HUES64 (cell line): ENCODE results near the gene ZNF579.

ENCODE experiments used
- H3K27ac ChIP-seq: 2 replicates; pipeline ENCODE4 v1.7.0; 2013; ENCODE audit warnings: low read depth, low read length, inconsistent platforms
- H3K27me3 ChIP-seq: 2 replicates; pipeline ENCODE4 v1.6.1; 2013; ENCODE audit warnings: mild to moderate bottlenecking, low read length; ENCODE audit not compliant: insufficient read depth
- H3K36me3 ChIP-seq: 2 replicates; pipeline ENCODE4 v1.6.1; 2013; ENCODE audit warnings: mild to moderate bottlenecking, low read length; ENCODE audit not compliant: insufficient read depth
- H3K4me1 ChIP-seq: 2 replicates; pipeline ENCODE4 v1.6.1; 2013; ENCODE audit warnings: mild to moderate bottlenecking, low read length, moderate library complexity; ENCODE audit not compliant: insufficient read depth
- H3K4me3 ChIP-seq: 2 replicates; pipeline ENCODE4 v1.5.1; 2013; ENCODE audit warnings: mild to moderate bottlenecking, low read length, moderate library complexity
- H3K9ac ChIP-seq: 2 replicates; pipeline ENCODE4 v1.6.1; 2013; ENCODE audit warnings: mild to moderate bottlenecking, low read depth, low read length
- H3K9me3 ChIP-seq: 2 replicates; pipeline ENCODE4 v1.6.1; 2013; ENCODE audit warnings: low read depth, low read length; ENCODE audit not compliant: insufficient read depth
- WGBS: fragments of 150-250, 120-280 bp; methylation state at CpG from one replicate; pipeline ENCODE4 v1.1.7; 2013; ENCODE audit warnings: missing lambda C conversion rate; 5-methylcytosine and 5-hydroxymethylcytosine counted together

ZNF579 gene

GRCh38 chr19:55620410-55621204 lies 40.0 kb upstream of the ZNF579 start:
- Histone ChIP-seq H3K27me3 (no peaks in the 10 kb centered on the region), H3K27ac (no peak overlapping the region), H3K36me3 (peaks cover 28% of the 10 kb centered on the region), H3K4me3 (no peak overlapping the region), H3K9ac (no peak overlapping the region), H3K9me3 (no peaks in the 10 kb centered on the region), H3K4me1 (no peaks in the 10 kb centered on the region)
- WGBS = 91% methylated on average over 12 of the region's 12 CpGs

- Histone ChIP-seq H3K4me1 (no peaks in the 10 kb centered on the region), H3K4me3 (no peak overlapping the region), H3K36me3 (peaks cover 34% of the 10 kb centered on the region), H3K9ac (no peak overlapping the region), H3K9me3 (no peaks in the 10 kb centered on the region), H3K27ac (no peak overlapping the region), H3K27me3 (no peaks in the 10 kb centered on the region)
- 93% methylated on average over 3 of the region's 3 CpGs for WGBS
Measured at GRCh38 chr19:55619286-55619685, 38.6 kb upstream of the ZNF579 start.

- 88% methylated on average over 5 of the region's 7 CpGs for WGBS
- Histone ChIP-seq H3K27me3 (no peaks in the 10 kb centered on the region), H3K4me1 (no peaks in the 10 kb centered on the region), H3K9me3 (no peaks in the 10 kb centered on the region), H3K36me3 (peaks cover 34% of the 10 kb centered on the region), H3K27ac (no peak overlapping the region), H3K4me3 (no peak overlapping the region), H3K9ac (no peak overlapping the region)
Measured at GRCh38 chr19:55618426-55618825, 37.8 kb upstream of the ZNF579 start.

GRCh38 chr19:55617426-55617825 lies 36.8 kb upstream of the ZNF579 start:
- WGBS = 93% methylated on average over 8 of the region's 8 CpGs

DNA sequence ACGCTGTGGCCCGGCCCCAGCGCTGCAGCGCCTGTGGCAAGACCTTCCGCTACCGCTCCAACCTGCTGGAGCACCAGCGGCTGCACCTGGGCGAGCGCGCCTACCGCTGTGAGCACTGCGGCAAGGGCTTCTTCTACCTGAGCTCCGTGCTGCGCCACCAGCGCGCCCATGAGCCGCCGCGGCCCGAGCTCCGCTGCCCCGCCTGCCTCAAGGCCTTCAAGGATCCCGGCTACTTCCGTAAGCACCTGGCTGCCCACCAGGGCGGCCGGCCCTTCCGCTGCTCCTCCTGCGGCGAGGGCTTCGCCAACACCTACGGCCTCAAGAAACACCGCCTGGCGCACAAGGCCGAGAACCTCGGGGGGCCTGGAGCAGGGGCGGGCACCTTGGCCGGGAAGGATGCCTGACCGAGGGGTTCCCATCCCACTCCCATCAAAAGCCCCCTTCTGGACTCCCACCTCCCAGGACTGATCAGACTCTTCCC lies 35.8 kb upstream of the ZNF579 start:
- WGBS = 97% methylated on average over 38 of the region's 38 CpGs
- Histone ChIP-seq H3K9me3 (no peaks in the 10 kb centered on the region), H3K27ac (no peak overlapping the region), H3K27me3 (no peaks in the 10 kb centered on the region), H3K4me1 (no peaks in the 10 kb centered on the region), H3K36me3 (peaks cover 34% of the 10 kb centered on the region), H3K4me3 (no peak overlapping the region), H3K9ac (no peak overlapping the region)

More at GRCh38 chr19:55617426-55617825, 36.8 kb upstream of the ZNF579 start:
- no peak overlapping the region for H3K27ac ChIP-seq
- H3K9ac ChIP-seq = no peak overlapping the region
- H3K27me3 ChIP-seq = no peaks in the 10 kb centered on the region
- peaks cover 34% of the 10 kb centered on the region for H3K36me3 ChIP-seq
- no peak overlapping the region for H3K4me3 ChIP-seq
- no peaks in the 10 kb centered on the region for H3K9me3 ChIP-seq
- no peaks in the 10 kb centered on the region for H3K4me1 ChIP-seq

GRCh38 chr19:55615543-55616394 lies 35.1 kb upstream of the ZNF579 start:
- WGBS = 97% methylated on average over 88 of the region's 88 CpGs
- Histone ChIP-seq H3K4me3 (no peak overlapping the region), H3K4me1 (no peaks in the 10 kb centered on the region), H3K9ac (no peak overlapping the region), H3K36me3 (peaks cover 29% of the 10 kb centered on the region), H3K27ac (no peak overlapping the region), H3K9me3 (no peaks in the 10 kb centered on the region), H3K27me3 (no peaks in the 10 kb centered on the region)

- H3K9ac ChIP-seq = no peak overlapping the region
- H3K9me3 ChIP-seq = no peaks in the 10 kb centered on the region
- H3K36me3 ChIP-seq = peaks cover 23% of the 10 kb centered on the region
- no peak overlapping the region for H3K27ac ChIP-seq
- H3K4me3 ChIP-seq = no peak overlapping the region
- 97% methylated on average over 96 of the region's 98 CpGs for WGBS
- no peaks in the 10 kb centered on the region for H3K27me3 ChIP-seq
- no peaks in the 10 kb centered on the region for H3K4me1 ChIP-seq
Measured at GRCh38 chr19:55614711-55615542, 34.3 kb upstream of the ZNF579 start.

DNA sequence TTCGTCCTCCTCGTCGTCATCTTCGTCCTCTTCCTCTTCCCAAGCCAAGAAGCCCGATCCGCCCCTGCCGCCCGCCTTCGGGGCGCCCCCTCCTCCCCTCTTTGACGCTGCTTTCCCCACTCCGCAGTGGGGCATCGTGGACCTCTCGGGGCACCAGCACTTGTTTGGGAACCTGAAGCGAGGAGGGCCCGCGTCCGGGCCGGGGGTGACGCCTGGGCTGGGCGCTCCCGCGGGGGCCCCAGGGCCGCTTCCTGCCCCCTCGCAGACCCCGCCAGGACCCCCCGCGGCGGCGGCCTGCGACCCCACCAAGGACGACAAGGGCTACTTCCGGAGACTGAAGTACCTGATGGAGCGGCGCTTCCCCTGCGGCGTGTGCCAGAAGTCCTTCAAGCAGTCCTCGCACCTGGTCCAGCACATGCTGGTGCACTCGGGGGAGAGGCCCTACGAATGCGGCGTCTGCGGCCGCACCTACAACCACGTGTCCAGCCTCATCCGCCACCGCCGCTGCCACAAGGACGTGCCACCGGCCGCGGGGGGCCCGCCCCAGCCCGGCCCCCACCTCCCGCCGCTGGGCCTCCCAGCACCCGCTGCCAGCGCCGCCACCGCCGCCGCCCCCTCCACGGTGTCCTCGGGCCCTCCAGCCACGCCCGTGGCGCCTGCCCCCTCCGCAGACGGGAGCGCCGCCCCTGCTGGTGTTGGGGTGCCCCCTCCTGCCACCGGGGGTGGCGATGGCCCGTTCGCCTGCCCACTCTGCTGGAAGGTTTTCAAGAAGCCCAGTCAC lies 33.5 kb upstream of the ZNF579 start:
- Histone ChIP-seq H3K27me3 (no peaks in the 10 kb centered on the region), H3K36me3 (peaks cover 30% of the 10 kb centered on the region), H3K4me3 (no peak overlapping the region), H3K9me3 (no peaks in the 10 kb centered on the region), H3K4me1 (no peaks in the 10 kb centered on the region), H3K9ac (no peak overlapping the region), H3K27ac (no peak overlapping the region)
- 96% methylated on average over 75 of the region's 75 CpGs for WGBS

DNA sequence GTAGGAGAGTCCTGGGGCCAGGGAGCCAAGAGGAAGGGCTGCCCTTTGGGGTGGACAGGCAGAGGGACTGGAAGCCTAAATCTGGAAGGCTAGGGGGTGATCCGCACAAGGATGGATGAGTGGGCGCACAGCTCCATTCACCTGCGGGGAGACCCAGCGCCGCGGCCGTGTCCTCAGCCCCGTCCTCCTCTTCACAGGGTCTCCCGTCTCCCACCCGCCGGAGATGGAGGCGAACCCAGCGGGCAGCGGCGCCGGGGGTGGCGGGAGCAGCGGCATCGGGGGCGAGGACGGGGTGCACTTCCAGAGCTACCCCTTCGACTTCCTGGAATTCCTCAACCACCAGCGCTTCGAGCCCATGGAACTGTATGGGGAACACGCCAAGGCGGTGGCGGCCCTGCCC lies 32.7 kb upstream of the ZNF579 start:
- H3K27me3 ChIP-seq = no peaks in the 10 kb centered on the region
- no peak overlapping the region for H3K4me3 ChIP-seq
- H3K27ac ChIP-seq = no peak overlapping the region
- 95% methylated on average over 27 of the region's 27 CpGs for WGBS
- no peak overlapping the region for H3K9ac ChIP-seq
- H3K36me3 ChIP-seq = peaks cover 30% of the 10 kb centered on the region
- no peaks in the 10 kb centered on the region for H3K4me1 ChIP-seq
- no peaks in the 10 kb centered on the region for H3K9me3 ChIP-seq

DNA sequence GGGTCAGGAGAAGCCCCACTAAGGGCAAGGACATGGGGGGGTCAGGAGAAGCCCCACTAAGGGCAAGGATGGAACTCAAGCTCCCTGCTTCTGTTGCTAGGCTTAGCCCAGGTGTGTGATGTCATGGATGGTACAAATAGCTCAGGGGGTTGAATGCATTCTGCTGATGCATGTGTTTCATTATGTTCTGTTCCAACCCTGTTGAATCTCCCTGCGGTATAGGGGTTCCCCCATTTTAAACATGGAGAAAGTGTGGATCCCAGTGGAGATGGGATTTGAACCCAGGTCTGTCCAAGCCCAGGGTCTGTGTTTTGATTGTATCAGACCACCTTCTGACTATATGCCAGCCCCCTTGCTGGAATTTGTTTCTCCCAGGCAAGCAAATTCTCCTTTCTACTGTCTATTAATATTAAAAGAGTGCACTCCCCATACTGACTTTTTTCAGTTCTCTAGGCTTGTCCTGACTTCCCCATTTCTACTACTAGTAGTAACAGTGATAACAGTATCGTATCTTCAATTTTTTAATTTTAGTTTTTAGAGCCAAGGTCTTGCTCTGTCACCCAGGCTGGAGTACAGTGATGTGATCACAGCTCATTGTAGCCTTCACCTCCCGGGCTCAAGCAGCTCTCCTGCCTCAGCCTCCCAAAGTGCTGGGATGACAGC lies 31.5 kb upstream of the ZNF579 start:
- Histone ChIP-seq H3K36me3 (peaks cover 32% of the 10 kb centered on the region), H3K4me3 (no peak overlapping the region), H3K9me3 (no peaks in the 10 kb centered on the region), H3K4me1 (no peaks in the 10 kb centered on the region), H3K27ac (no peak overlapping the region), H3K27me3 (no peaks in the 10 kb centered on the region), H3K9ac (no peak overlapping the region)
- WGBS = 97% methylated on average over 3 of the region's 3 CpGs
